ENCODE measurements around the gene LGMN. TPM values are rescaled to one million over a fixed set of nuclear protein-coding genes. Genes with fewer than 3 reads are reported as not detected.

Gene LGMN
- total and polyA plus RNA-seq, 2 experiments from 2014 or later: 60.0 to 83.5 TPM

DNA sequence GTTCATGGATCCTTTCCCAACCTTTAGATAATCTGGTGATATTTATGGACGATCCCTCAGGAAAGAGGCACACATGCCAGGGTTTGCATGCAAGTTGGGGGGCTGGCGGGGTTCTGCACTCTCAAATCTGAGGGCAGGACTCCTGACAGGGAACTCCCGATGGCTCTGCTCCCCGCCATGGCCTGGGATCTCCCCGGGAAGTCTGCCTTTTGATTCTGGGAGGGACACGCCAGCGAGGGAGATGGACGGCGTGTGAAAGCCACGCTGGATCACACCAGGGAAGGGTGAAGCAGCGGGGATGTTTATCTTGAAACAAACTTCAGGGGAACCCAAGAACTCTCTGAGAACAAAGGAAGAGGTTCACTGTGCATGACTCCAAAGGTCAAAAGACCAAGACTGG is 43.6 kb downstream of the LGMN start:
- Mint-ChIP-seq H3K27me3 (ENCODE audit: insufficient read depth, low read depth, poor library complexity) (no peaks in the 10 kb centered on the region), H3K36me3 (ENCODE audit: low read depth) (peaks cover 20% of the 10 kb centered on the region), H3K4me1 (peaks cover 2% of the 10 kb centered on the region; the same call in 1 of the 3 replicates), H3K4me3 (no peak overlapping the region), H3K9me3 (no peaks in the 10 kb centered on the region), H3K27ac (no peak overlapping the region)
- H4K20me1 ChIP-seq (replicated peaks; ENCODE audit: insufficient read depth): no peaks in the 10 kb centered on the region
- DNase-seq (ENCODE audit: low spot score): no peak
- no peak for TF ChIP-seq ZNF114 (CRISPR knock-in tag; IDR thresholded peaks at IDR 0.05)
- TF ChIP-seq REST (IDR thresholded peaks at IDR 0.05; ENCODE audit: unreplicated experiment): no peak
- no peak for TF ChIP-seq JUNB (IDR thresholded peaks at IDR 0.05; ENCODE audit: unreplicated experiment)
- TF ChIP-seq CREB1 (CRISPR knock-in tag; IDR thresholded peaks at IDR 0.05; ENCODE audit: low read depth): no peak
- TF ChIP-seq NANOG (IDR thresholded peaks at IDR 0.05; ENCODE audit: borderline replicate concordance): no peak
- no peak for TF ChIP-seq EZH2 (IDR thresholded peaks at IDR 0.05; ENCODE audit: low read depth, unreplicated experiment)
- TF ChIP-seq CTCF (conservative IDR thresholded peaks at IDR 0.05; ENCODE audit: low read depth in 2 of 2): no peak
- no peak for TF ChIP-seq EZH2phosphoT487 (IDR thresholded peaks at IDR 0.05; ENCODE audit: unreplicated experiment)
- no peak for TF ChIP-seq STAT1 (IDR thresholded peaks at IDR 0.05; ENCODE audit: unreplicated experiment)
- TF ChIP-seq, protein P1, sequence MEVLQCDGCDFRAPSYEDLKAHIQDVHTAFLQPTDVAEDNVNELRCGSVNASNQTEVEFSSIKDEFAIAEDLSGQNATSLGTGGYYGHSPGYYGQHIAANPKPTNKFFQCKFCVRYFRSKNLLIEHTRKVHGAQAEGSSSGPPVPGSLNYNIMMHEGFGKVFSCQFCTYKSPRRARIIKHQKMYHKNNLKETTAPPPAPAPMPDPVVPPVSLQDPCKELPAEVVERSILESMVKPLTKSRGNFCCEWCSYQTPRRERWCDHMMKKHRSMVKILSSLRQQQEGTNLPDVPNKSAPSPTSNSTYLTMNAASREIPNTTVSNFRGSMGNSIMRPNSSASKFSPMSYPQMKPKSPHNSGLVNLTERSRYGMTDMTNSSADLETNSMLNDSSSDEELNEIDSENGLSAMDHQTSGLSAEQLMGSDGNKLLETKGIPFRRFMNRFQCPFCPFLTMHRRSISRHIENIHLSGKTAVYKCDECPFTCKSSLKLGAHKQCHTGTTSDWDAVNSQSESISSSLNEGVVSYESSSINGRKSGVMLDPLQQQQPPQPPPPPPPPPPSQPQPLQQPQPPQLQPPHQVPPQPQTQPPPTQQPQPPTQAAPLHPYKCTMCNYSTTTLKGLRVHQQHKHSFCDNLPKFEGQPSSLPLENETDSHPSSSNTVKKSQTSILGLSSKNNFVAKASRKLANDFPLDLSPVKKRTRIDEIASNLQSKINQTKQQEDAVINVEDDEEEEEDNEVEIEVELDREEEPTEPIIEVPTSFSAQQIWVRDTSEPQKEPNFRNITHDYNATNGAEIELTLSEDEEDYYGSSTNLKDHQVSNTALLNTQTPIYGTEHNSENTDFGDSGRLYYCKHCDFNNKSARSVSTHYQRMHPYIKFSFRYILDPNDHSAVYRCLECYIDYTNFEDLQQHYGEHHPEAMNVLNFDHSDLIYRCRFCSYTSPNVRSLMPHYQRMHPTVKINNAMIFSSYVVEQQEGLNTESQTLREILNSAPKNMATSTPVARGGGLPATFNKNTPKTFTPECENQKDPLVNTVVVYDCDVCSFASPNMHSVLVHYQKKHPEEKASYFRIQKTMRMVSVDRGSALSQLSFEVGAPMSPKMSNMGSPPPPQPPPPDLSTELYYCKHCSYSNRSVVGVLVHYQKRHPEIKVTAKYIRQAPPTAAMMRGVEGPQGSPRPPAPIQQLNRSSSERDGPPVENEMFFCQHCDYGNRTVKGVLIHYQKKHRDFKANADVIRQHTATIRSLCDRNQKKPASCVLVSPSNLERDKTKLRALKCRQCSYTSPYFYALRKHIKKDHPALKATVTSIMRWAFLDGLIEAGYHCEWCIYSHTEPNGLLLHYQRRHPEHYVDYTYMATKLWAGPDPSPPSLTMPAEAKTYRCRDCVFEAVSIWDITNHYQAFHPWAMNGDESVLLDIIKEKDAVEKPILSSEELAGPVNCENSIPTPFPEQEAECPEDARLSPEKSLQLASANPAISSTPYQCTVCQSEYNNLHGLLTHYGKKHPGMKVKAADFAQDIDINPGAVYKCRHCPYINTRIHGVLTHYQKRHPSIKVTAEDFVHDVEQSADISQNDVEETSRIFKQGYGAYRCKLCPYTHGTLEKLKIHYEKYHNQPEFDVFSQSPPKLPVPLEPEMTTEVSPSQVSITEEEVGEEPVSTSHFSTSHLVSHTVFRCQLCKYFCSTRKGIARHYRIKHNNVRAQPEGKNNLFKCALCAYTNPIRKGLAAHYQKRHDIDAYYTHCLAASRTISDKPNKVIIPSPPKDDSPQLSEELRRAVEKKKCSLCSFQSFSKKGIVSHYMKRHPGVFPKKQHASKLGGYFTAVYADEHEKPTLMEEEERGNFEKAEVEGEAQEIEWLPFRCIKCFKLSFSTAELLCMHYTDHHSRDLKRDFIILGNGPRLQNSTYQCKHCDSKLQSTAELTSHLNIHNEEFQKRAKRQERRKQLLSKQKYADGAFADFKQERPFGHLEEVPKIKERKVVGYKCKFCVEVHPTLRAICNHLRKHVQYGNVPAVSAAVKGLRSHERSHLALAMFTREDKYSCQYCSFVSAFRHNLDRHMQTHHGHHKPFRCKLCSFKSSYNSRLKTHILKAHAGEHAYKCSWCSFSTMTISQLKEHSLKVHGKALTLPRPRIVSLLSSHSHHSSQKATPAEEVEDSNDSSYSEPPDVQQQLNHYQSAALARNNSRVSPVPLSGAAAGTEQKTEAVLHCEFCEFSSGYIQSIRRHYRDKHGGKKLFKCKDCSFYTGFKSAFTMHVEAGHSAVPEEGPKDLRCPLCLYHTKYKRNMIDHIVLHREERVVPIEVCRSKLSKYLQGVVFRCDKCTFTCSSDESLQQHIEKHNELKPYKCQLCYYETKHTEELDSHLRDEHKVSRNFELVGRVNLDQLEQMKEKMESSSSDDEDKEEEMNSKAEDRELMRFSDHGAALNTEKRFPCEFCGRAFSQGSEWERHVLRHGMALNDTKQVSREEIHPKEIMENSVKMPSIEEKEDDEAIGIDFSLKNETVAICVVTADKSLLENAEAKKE (CRISPR knock-in tag; IDR thresholded peaks at IDR 0.05): no peak
- TF ChIP-seq, protein P2, sequence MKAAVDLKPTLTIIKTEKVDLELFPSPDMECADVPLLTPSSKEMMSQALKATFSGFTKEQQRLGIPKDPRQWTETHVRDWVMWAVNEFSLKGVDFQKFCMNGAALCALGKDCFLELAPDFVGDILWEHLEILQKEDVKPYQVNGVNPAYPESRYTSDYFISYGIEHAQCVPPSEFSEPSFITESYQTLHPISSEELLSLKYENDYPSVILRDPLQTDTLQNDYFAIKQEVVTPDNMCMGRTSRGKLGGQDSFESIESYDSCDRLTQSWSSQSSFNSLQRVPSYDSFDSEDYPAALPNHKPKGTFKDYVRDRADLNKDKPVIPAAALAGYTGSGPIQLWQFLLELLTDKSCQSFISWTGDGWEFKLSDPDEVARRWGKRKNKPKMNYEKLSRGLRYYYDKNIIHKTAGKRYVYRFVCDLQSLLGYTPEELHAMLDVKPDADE (IDR thresholded peaks at IDR 0.05): no peak
- TF ChIP-seq POLR2AphosphoS5 (IDR thresholded peaks at IDR 0.05; ENCODE audit: low read depth): no peak
- no peak for TF ChIP-seq ZNF331 (CRISPR knock-in tag; IDR thresholded peaks at IDR 0.05; ENCODE audit: low read depth)
- no peaks in the 10 kb centered on the region for H3K79me2 ChIP-seq (replicated peaks; ENCODE audit: insufficient read depth)
- H3K4me2 ChIP-seq: no peak overlapping the region
- peaks cover 11% of the 10 kb centered on the region; the same call in 1 of the 2 replicates for H3K36me3 ChIP-seq (ENCODE audit: insufficient read depth)
- no peak for ATAC-seq
- no peaks in the 10 kb centered on the region for H3K27me3 ChIP-seq (ENCODE audit: insufficient read depth)
- no peaks in the 10 kb centered on the region for H3K4me1 ChIP-seq (ENCODE audit: insufficient read depth)
- H3K9me2 ChIP-seq (ENCODE audit: insufficient read depth): no peaks in the 10 kb centered on the region
- H2AFZ ChIP-seq: no peak overlapping the region
- H3K27ac ChIP-seq (ENCODE audit: low read depth): no peak overlapping the region
- H3F3A ChIP-seq (replicated peaks; ENCODE audit: low read depth): no peaks in the 10 kb centered on the region
- H3K4me3 ChIP-seq: no peak overlapping the region

All from GM23338 (cell line).